Stimulated activated effector memory CD8-positive, alpha-beta T cell treated with anti-CD3 and anti-CD28 coated beads, Interleukin-12 subunit alpha, Interleukin-12 subunit beta, amount 100 ng/mL, for 72 hours (primary cell): ENCODE results near the gene PCNX2.

Source experiments
- ATAC-seq: fragments of 150-1000 bp; cut with Tn5 transposase; 2 replicates; pipeline ENCODE4 v1.10.0; 2021
- DNase-seq, 2 donors: peaks; one replicate each; pipeline ENCODE4 v3.0.0; 2021 to 2022; ENCODE audit warnings: low spot score in 2 of 2
- H3K27ac Mint-ChIP-seq: one replicate; pipeline ENCODE4 v1.8.0; 2022; ENCODE audit warnings: mild to moderate bottlenecking, mixed read lengths
- H3K36me3 Mint-ChIP-seq: one replicate; pipeline ENCODE4 v1.8.0; 2022; ENCODE audit warnings: mild to moderate bottlenecking, mixed read lengths
- H3K4me1 Mint-ChIP-seq: one replicate; pipeline ENCODE4 v1.8.0; 2022; ENCODE audit warnings: mixed read lengths
- H3K4me3 Mint-ChIP-seq: one replicate; pipeline ENCODE4 v1.8.0; 2022; ENCODE audit warnings: mild to moderate bottlenecking, mixed read lengths
- H3K9me3 Mint-ChIP-seq: one replicate; pipeline ENCODE4 v1.8.0; 2022; ENCODE audit warnings: mixed read lengths

PCNX2 gene

DNA sequence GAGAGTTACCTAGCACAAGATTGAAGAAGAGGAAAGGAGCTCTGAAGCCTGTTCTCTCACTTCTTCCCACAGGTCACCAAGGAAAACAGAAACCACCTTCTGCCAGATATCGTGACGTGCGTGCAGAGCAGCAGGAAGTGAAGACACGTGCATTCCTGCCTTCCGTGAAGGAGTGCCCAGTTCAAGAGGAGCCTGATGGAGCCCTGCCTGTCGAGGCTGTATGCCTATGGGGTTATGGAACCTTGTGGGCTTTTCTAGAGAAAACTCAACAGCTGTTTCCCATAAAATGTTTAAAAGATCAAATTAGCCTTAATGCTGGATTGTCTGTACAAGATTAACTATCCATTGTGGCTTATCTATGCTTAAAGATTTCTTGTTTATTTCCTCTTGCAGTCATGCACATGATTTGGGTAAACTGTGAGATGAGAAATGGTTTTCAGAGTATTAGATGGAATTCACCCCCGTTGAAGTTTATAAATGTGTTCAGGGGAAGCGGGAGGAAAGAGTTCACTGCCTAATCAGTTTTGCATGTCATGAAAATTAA, 317.4 kb downstream of the PCNX2 start:
- ATAC-seq (no peak), DNase-seq (no peak)
- H3K4me1 Mint-ChIP-seq = peaks cover 19% of the 10 kb centered on the region
- peak overlapping the region; percentile 89 for H3K27ac Mint-ChIP-seq
- H3K4me3 Mint-ChIP-seq = no peak overlapping the region
- H3K9me3 Mint-ChIP-seq = peaks cover 10% of the 10 kb centered on the region
- no peaks in the 10 kb centered on the region for H3K36me3 Mint-ChIP-seq

DNA sequence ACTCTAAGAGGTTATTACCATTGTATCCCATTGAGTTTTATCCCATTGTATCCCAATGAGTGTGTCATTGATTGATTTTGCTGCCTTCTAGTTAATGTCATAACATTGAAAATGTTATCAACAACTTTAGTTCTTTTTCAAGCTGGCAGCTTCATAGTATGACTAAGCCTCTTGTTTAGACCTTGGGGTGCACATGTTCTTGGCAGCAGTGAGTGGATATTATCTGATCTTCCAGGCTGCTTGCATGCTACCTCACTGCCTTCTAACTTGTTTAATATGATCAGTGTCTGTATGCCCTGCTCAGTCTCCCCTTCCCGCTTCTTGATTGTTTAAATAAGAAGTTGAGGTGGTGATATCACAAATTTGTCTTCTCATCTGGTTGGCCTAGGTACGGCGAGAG, 320.6 kb downstream of the PCNX2 start:
- ATAC-seq (no peak), DNase-seq (no peak)
- Mint-ChIP-seq H3K4me3 (no peak overlapping the region), H3K4me1 (peaks cover 19% of the 10 kb centered on the region), H3K27ac (no peak overlapping the region), H3K36me3 (peaks cover 24% of the 10 kb centered on the region), H3K9me3 (peaks cover 16% of the 10 kb centered on the region)

DNA sequence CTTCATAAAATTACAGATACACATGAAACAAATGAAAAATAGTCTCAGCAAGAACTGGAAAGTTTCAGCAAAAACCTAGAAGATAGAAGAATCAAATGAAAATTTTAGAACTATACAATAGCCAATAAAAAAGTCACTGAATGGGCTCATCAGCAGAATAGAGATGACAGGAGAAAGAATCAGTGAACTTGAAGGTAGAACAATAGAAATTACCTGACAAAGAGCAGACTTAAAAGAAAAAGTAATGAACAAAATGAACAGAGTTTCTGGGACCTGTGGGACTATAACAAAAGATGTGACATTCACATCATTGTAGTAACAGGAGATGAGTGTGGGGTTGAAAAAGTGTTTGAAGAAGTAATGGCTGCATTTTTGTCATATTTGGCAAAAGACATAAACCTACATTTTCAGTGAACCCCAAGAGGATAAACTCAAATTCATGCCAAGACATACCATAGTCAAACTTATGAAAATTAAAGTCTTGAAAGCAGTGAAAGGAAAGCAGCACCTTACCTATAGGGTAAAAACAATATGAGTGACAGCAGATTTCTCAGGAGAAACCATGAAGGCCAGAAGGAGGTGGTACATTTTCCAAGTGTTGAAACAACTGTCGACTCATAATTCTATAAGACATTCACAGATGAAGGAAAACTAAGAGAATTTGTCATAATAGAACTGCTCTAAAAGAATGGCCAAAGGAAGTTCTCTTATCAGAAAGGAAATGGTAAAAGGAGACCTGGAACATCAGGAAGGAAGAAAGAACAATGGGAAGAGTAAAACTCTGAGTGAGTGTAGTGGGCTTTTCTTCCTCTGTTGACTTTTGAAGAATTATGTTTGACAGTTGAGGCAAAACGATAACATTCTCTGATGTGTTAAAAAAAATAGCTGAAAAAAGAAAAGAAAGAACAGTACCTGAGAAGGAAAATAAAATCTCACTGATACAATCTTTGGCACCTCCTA, 321.6 kb downstream of the PCNX2 start:
- Mint-ChIP-seq H3K36me3 (peaks cover 30% of the 10 kb centered on the region), H3K9me3 (peaks cover 16% of the 10 kb centered on the region), H3K27ac (no peak overlapping the region), H3K4me1 (peaks cover 19% of the 10 kb centered on the region), H3K4me3 (no peak overlapping the region)
- DNase-seq (no peak), ATAC-seq (no peak)

DNA sequence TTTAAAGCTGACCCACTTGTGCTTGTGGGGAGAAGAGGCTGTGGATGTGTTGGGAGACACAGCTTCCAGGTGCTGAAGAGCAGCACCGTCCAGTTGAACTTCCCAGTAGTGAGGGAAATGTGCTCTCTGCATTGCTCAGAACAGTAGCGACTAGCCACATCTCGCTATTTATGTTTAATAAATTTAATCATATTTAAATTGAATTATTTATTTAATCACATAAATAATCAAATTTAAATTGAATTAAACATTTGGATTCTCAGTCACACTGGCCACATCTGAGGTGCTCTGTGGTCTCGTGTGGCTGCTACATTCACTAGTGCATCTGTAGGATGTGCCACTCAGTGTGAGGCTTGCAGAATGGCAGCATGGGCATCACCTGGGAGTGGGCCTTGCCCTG, 325.0 kb downstream of the PCNX2 start:
- Mint-ChIP-seq H3K4me1 (peaks cover 15% of the 10 kb centered on the region), H3K27ac (no peak overlapping the region), H3K9me3 (peaks cover 16% of the 10 kb centered on the region), H3K4me3 (no peak overlapping the region), H3K36me3 (peaks cover 45% of the 10 kb centered on the region)
- ATAC-seq = no peak
- no peak for DNase-seq

DNA sequence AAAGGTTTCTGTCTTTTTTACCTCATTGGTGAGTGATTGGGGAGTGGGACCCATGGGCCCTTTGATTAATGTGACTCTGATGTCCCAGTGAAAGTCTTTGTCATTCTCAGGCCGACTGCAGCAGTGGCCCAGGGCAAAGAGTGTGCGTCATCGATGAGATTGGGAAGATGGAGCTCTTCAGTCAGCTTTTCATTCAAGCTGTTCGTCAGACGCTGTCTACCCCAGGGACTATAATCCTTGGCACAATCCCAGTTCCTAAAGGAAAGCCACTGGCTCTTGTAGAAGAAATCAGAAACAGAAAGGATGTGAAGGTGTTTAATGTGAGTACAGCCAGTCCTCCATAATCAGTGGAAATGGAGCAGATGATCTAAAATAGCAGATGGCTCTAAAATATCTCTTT, 325.7 kb downstream of the PCNX2 start:
- H3K36me3 Mint-ChIP-seq = peaks cover 45% of the 10 kb centered on the region
- H3K9me3 Mint-ChIP-seq = peaks cover 16% of the 10 kb centered on the region
- no peak overlapping the region for H3K4me3 Mint-ChIP-seq
- H3K4me1 Mint-ChIP-seq = peaks cover 15% of the 10 kb centered on the region
- no peak for ATAC-seq
- DNase-seq = peak in 1 of 2 donors; percentile 1
- peak overlapping the region; percentile 68 for H3K27ac Mint-ChIP-seq

DNA sequence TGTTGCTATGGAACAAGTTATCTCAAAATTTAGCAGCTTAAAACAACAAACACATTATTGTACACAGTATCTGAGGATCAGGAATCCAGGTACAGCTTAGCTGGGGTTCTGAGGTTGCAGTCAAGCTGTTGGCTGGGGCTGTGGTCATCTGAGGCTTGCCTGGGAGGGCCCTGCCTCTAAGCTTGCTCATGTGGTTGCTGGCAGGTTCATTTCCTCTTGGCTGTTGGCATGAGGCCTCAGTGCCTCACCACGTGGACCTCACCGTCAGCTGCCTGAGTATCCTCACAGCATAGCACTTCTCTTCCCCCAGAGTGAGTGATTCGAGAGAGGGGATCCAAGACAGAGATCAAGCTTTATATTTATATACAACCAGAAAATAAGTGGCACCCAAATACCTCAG, 326.6 kb downstream of the PCNX2 start:
- Mint-ChIP-seq H3K9me3 (peaks cover 13% of the 10 kb centered on the region), H3K36me3 (peaks cover 45% of the 10 kb centered on the region), H3K4me1 (peaks cover 15% of the 10 kb centered on the region), H3K4me3 (no peak overlapping the region), H3K27ac (peak overlapping the region; percentile 68)
- DNase-seq = peak in 1 of 2 donors; percentile 44
- ATAC-seq = peak; percentile 75

DNA sequence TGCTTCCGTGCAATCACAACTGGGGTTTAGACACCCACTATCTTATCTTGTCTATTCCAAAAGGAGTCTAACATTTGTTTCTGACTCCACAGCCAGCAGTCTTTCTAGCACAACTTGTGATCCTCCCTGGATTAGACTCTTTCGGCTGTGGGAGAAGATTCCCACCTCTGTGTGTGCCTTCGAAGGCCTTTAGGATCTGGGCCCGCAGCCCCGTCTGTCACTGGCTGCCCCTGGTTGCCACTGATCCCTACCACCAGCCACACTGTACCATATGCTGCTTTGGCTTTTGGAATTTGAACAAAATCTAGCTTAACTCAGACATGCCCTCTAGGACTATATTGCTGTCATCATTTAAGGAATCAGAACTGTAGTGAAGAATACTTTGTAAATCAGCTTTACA, 327.1 kb downstream of the PCNX2 start:
- DNase-seq = peak in 1 of 2 donors; percentile 29
- Mint-ChIP-seq H3K4me1 (peaks cover 15% of the 10 kb centered on the region), H3K36me3 (peaks cover 45% of the 10 kb centered on the region), H3K27ac (peak overlapping the region; percentile 45), H3K9me3 (peaks cover 8% of the 10 kb centered on the region), H3K4me3 (no peak overlapping the region)
- ATAC-seq = no peak

DNA sequence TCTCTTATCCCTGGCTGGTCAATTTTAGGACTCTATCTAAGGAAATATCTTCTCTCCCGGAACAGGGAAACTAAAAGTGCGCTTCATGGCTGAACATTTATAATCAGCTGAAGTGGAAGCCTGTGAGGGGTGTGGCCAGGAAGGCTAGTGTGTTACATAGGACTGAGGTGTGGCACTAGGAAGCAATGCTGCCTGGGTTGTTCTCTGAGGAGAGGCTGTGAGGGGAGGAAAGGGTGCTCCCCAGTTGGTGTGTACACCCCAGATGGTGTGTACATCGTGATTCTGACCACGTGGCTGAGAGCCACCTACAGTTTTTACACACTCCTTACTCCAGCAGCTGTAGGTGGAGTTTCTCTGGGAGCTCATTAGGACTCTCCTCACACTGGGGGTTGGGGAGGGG, 328.9 kb downstream of the PCNX2 start:
- DNase-seq = peak in 1 of 2 donors; percentile 22

DNA sequence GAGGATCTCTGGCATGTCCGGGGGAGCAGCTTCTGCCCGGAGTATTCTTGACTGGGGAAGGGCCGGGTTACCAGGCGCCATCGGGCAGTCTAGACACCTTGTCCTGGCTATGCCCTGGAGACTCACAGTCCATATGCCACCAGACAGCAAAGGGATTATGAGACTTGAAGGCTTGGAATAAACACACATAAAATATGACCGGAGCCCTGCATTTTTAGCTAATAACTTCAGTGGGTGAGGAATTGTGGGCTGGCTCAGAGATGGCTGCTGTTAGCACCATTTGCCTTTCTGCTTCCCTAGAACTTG, 329.7 kb downstream of the PCNX2 start:
- Mint-ChIP-seq H3K4me1 (peaks cover 15% of the 10 kb centered on the region), H3K27ac (no peak overlapping the region), H3K36me3 (peaks cover 35% of the 10 kb centered on the region), H3K4me3 (no peak overlapping the region), H3K9me3 (no peaks in the 10 kb centered on the region)
- DNase-seq (no peak), ATAC-seq (no peak)

More for the DNA sequence above, 328.9 kb downstream of the PCNX2 start:
- no peak overlapping the region for H3K27ac Mint-ChIP-seq
- peaks cover 39% of the 10 kb centered on the region for H3K36me3 Mint-ChIP-seq
- peaks cover 15% of the 10 kb centered on the region for H3K4me1 Mint-ChIP-seq
- ATAC-seq = no peak
- no peak overlapping the region for H3K4me3 Mint-ChIP-seq
- H3K9me3 Mint-ChIP-seq = no peaks in the 10 kb centered on the region

DNA sequence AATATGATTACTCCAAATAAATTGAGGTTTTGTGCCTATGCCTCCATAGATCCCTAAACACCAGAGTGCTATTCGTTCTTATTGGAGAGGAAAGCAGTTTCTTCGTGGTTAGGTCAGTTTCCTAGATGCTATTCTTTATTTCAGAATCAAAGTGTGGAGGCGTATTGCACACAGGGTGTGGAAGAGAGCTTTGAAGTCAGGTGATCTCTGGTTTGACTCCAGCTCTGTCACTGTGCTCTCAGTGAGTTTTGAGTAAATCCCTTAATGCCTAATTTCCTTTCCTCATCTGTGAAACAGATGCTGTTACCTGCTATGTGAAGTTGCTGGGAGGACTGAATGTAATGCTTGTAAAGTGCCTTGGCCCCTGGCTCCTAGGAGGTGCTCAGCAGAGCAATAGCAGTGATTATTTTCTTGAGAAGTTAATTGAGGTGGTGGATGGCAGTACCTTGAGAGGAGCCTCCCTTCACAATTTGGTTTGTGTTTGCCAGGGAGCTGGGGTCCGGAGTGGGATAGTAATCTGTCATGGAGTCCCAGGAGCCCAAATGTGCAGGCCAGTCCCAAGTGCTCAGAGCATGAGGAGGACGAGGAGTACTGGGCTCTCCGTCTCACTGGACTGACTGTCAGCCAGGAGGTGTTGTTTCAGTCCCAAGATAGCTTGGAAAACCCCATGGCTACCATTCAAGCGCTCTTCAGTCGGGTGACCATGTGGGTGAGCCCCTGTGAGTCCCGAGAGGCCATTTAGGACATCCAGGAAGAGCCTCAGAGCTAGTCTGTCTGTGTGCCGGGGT, 330.2 kb downstream of the PCNX2 start:
- Mint-ChIP-seq H3K4me1 (peaks cover 15% of the 10 kb centered on the region), H3K4me3 (no peak overlapping the region), H3K27ac (no peak overlapping the region), H3K9me3 (no peaks in the 10 kb centered on the region), H3K36me3 (peaks cover 35% of the 10 kb centered on the region)
- peak in 1 of 2 donors; percentile 26 for DNase-seq
- ATAC-seq = no peak

DNA sequence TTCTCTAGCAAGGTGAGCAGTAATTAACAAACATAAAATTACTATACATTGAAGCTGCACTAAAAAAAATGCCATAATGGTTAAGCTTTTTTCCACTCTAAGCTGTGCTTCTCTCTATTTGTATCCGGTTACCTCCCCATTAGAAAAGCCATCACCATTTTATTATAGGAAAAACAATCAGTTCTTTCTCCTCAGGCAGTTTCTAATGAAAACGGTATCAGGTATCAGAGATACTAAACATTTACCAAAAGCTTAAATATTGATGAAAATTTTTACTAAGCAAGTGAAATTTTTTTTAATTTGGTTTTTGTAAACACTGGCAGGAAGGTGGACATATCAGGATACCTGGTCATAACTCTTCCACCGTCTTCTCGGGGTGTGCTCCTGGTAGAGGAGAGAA, 330.9 kb downstream of the PCNX2 start:
- H3K36me3 Mint-ChIP-seq = peaks cover 32% of the 10 kb centered on the region
- no peak for ATAC-seq
- peaks cover 15% of the 10 kb centered on the region for H3K4me1 Mint-ChIP-seq
- no peak overlapping the region for H3K27ac Mint-ChIP-seq
- H3K4me3 Mint-ChIP-seq = no peak overlapping the region
- DNase-seq = no peak
- no peaks in the 10 kb centered on the region for H3K9me3 Mint-ChIP-seq

DNA sequence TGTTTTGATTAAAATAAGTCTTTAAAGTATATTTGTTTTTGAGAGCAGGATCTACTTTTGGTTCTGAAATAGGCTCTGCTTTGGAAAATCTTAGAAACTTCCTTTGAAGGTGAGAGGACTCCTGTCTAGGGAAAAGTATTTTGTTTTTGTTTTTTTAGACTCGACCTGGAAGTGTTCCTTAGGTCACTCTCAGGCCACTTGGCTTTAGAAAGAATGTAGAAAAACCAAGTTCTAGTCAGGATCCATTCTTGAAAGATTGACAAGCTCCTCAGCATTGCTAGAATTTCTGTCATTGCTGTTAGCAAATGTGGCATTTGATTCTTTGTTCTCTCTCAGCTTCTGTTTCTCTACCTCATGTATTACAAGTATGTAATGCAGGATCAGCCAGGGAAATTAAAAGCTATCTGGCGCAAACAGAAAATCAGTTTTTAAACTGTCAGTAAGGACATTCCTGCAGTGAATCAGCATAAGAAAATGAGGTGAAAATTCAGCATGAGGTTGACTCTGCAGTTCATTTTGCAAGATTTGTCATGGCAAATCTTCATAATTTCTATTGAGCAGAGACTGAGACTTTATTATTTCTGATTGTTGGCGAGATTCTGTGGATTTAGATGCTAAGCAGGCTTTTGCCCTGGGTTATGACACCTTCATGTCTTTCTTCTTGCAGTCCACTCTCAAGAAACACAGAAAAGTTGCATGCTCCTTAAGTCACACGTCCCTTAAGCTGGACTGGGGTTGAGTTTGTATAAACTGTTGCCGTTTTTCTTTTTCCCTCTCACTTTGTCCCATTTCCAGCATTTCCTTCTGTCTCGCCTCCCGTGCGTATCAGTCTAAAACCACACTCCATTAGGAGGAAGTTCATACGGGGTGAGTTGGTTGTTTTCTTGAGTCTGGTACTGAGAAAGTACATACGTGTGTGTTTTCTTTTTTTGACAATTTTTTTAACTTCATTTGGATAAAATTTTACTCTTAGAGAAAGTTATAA, 332.5 kb downstream of the PCNX2 start:
- Mint-ChIP-seq H3K4me1 (peaks cover 4% of the 10 kb centered on the region), H3K4me3 (no peak overlapping the region), H3K36me3 (peaks cover 40% of the 10 kb centered on the region), H3K27ac (no peak overlapping the region), H3K9me3 (no peaks in the 10 kb centered on the region)
- ATAC-seq = no peak
- DNase-seq = no peak

DNA sequence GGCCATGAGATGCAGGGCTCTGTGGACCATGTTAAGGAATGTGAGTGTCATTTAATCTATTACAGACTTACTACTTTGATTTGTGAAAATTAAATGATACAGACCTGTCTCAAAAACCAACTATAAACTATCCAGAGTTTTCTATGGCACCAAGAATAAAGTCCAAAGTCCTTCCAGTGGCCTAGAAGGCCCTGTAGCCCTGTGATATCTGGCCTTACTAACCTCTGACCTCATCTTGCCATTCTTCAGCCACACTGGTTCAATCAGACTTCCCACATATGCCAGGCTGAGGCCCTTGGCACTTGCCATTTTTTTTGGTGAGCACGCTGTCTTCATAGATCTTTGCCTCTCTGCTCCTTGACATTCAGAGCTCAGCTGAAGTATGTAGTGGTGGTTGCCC, 337.5 kb downstream of the PCNX2 start:
- Mint-ChIP-seq H3K27ac (no peak overlapping the region), H3K9me3 (no peaks in the 10 kb centered on the region), H3K4me1 (peaks cover 2% of the 10 kb centered on the region), H3K4me3 (no peak overlapping the region), H3K36me3 (peaks cover 50% of the 10 kb centered on the region)
- no peak for DNase-seq
- ATAC-seq = no peak

DNA sequence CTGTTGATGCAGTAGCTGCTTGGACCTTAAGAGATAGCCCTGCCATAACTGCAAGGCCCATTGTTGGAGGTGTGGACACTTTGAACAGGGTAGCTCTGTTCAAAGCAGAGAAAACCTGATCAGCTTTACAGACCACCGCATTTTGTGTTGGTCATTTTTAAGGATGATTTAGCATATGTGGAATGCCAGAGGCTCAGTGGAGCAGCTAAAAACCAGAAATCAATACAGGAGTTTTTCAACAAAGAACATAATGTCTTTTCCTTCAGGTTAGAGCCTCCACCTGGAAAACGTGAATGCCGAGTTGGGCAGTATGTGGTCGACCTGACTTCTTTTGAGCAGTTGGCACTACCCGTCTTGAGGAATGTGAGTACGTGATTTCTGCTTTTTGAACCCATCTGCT, 339.4 kb downstream of the PCNX2 start:
- Mint-ChIP-seq H3K36me3 (peaks cover 44% of the 10 kb centered on the region), H3K4me3 (no peak overlapping the region), H3K27ac (no peak overlapping the region), H3K4me1 (peaks cover 22% of the 10 kb centered on the region), H3K9me3 (no peaks in the 10 kb centered on the region)
- DNase-seq (no peak), ATAC-seq (no peak)
